DMS114 treated with DMSO at 0.1 percent for 48 hours (cell line): ENCODE results near the gene MAD2L1BP.
"Not testable (repeated sequence)": the region's sequence is repeated elsewhere in the genome, so short reads cannot be mapped to it uniquely, and the experiment has no call there.

Experiments
- DNase-seq: peaks from one replicate; lab custom pipeline; 2025; ENCODE audit not compliant: unreplicated experiment; lab: John Stamatoyannopoulos, UW

The MAD2L1BP gene, protein sequence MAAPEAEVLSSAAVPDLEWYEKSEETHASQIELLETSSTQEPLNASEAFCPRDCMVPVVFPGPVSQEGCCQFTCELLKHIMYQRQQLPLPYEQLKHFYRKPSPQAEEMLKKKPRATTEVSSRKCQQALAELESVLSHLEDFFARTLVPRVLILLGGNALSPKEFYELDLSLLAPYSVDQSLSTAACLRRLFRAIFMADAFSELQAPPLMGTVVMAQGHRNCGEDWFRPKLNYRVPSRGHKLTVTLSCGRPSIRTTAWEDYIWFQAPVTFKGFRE

DNA sequence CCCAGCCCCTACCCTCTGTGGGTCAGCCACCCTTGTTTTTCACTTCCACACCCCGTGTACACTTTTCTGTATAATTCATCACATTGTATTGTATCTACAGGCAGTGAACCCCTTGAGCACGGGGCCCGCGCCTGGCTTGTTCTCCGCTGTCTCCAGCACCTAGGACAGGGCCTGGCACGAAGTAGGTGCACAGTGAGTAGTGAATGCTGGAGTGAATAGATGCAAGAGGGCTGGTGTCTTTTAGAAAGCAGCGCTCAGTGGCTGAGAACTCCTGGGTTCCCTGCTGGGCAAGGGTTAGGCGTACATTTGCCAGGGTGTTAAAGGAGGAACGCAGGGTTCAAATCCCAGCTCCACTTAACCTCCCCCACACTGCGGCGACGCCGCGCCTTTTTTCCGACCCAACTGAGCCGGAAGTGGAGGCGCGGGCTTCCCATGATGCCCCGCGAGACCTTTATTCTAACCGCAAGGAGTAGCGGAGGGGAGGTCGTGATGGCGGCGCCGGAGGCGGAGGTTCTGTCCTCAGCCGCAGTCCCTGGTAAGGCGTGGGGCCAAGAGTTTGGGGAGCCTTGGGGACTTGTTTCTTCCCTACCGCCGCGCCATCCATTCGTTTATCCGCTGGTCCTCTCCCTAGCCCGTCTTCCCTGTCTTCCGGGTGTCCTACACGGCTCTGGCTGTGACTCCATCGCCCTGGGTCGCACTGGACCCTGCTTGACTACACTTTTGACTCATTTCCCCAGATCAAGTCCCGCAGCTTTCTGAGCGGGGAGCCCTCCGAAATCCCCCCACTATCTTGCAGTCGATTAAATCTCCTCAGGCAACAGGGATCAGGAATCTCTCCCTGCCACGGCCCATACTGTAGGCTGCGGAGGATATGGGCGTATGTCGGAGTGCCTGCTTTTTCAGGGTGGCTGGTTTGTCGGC, at the start of gene MAD2L1BP:
TSS of gene MAD2L1BP (plus strand) at position 454 of the 921 bp plus-strand sequence. CDS start at position 490, 36 bp downstream.
- DNase-seq = peak; percentile 83

DNA sequence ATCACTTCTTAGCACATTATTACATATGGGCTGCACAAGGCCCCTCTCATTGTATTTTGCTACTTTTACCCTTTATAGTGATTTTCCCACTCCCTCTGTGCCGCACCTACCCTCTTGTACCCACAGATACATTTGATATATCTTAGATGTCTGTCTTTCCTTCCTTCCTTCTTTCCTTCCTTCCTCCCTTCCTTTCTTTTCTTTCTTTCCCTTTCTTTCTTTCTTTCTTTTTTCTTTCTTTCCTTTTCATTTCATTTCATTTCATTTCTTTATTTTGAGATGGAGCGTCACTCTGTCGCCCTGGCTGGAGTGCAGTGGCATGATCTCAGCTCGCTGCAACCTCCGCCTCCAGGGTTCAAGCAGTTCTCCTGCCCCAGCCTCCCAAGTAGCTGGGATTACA, 47.4 kb upstream of the MAD2L1BP start:
- no peak for DNase-seq

DNA sequence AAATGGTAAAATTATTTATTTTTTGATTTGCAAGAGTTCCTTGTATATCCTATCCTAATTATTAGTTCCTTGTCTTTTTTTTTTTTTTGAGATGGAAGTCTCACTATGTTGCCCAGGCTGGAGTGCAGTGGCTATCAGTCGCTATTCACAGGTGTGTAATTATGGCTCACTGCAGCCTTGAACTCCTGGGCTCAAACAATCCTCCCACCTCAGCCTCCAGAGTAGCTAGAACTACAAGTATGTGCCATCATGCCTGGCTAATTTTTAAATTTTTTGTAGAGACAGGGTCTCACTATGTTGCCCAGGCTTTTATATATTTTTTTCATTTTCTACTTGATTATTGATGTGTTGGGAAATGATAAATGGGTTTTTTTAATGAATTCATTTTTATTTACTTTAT, 46.1 kb upstream of the MAD2L1BP start:
- DNase-seq = not testable (repeated sequence)

DNA sequence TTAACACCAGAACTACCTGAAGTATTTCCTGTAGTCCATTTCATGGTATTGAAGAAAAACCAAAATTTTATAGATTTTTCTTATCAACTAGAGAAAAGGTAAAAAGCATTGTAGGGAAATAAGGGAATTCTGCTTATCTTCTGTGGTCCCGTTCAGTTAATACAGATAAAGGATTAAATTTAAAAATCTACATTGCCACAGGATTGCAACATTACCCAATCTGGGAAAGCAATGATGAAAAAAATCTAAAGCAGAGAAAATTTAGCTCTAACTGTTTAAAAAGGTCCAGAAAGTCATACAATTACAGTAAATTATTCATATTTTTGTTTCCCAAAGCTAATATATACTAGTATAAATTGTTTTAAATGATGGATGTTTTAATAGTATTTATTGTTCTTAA, 41.7 kb upstream of the MAD2L1BP start:
- no peak for DNase-seq

DNA sequence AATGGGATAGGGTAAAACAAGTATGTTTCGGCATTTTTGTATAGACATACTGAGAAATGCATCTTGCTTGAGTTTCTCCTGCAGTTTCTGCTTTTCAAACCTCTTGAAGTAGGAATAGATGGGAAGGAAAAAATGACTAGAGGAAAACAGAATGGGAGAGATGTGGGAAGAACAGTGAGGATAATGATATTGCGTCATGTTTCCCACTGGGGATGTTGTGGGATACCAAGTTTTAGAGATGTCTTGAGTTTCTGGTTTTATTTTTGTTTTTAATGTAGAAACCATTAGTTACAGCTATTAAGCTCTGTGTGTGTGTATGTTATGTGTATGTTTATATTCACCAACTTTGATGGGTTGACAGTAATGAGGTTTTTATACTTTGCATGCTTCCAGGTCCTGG, 35.0 kb upstream of the MAD2L1BP start:
- no peak for DNase-seq

DNA sequence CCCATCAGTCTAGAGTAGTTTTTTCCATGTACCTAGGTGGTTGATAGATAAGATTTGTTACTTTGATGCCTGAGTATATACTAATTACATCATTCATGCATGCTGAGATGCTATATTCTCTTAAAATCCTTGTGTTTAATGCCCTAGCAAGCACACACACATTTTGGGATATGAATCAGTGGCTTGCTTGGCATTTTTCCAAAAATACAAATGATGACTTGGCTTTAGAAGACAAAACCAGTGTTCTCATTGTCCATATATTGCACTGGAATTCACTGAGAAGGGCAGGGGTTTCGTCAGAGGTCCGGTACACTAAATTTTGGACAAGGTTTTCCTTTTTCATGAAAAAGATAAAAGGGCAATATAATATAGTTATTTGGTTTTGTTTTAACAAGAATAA, 31.5 kb upstream of the MAD2L1BP start:
- DNase-seq = no peak

DNA sequence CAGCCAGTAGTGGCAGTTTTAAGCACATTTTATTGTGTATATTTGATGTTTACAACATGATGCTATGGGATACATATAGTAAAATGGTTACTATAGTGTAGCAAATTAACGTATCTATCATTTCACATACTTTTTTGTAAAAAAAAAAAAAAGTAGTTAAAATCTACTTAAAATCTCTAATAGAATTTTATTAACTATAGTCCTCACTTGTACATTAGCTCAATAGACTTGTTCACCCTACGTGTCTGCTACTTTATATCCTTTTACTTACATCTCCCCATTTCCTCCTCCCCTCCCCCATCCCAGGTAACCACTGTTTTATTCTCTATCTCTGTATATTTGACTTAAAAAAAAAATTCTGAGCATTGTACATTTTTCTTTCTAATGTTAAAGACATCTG, 29.6 kb upstream of the MAD2L1BP start:
- no peak for DNase-seq

DNA sequence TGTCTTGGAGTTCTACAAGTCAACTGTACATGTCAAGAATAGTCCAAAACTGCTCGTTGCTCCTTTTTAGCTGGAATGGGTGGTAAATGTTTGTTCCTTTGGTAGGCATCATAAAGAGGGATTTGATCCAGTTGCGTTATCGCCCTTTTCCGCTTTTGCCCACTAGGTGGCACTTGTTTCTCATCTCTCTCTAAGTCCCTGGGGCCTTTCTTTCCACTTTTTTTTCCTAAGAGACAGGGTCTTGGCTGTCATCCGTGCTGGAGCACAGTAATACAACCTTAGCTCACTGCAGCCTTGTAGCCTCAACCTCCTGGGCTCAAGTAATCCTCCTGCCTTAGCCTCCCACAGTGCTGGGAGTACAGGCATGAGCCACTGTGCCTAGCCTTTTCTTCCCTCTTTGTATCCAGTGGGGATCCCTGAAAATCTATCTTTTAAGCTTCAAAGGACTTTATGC, 27.3 kb upstream of the MAD2L1BP start:
- peak; percentile 85 for DNase-seq

DNA sequence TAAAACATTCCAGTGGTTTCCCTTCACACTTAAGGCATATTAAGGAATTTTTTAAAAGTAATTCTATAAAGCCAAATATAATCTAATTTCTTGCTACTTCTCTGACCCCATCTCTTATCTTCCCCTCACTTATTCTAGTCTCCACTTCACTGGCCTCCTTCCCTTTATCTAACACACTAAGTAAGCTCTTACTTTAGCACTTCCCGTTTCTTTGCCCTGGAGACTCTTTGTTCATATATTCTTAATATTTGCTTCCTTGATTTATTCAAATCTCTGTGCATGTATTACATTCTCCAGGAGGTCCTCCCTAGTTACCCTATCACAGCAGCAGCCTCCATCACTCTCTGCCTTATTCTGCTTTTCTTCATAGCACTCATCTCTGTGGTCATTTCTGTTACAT, 26.8 kb upstream of the MAD2L1BP start:
- DNase-seq = no peak

DNA sequence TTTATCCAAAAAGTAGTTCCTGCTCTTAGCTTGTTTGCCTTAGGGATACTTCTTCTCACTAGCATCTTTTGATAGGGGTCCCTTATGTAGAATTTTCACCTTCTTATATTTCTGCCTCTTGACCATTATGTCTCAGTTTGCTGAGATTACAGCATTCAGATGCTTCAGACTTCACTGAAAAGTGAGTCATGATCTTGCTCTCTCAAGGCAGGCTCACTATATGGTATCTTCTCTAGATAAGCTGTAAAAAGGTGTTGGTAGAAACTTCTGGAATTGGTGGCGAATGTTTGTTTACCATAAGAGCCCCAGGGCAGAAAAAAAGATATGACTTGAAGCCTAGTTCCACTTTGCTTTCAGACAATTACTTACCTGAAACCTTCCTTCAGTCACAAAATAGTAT, 26.2 kb upstream of the MAD2L1BP start:
- DNase-seq = no peak

DNA sequence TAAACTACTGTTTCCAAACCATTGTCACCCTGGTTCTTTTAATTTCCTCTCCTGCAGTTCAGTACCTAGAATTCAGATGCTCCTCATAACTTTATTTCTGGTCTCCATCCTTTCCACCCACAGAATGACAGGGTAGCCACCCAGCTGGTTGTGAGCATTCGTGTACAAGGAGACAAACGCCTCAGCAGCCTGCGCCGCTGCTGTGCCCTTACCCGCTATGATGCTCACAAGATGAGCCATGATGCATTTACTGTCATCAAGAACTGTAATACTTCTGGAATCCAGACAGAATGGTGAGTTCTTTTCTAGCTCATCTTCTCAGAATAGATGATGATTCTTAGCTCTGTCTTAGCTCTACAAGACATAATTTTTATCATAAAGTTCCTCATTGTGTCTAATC, 25.2 kb upstream of the MAD2L1BP start:
- DNase-seq = no peak

DNA sequence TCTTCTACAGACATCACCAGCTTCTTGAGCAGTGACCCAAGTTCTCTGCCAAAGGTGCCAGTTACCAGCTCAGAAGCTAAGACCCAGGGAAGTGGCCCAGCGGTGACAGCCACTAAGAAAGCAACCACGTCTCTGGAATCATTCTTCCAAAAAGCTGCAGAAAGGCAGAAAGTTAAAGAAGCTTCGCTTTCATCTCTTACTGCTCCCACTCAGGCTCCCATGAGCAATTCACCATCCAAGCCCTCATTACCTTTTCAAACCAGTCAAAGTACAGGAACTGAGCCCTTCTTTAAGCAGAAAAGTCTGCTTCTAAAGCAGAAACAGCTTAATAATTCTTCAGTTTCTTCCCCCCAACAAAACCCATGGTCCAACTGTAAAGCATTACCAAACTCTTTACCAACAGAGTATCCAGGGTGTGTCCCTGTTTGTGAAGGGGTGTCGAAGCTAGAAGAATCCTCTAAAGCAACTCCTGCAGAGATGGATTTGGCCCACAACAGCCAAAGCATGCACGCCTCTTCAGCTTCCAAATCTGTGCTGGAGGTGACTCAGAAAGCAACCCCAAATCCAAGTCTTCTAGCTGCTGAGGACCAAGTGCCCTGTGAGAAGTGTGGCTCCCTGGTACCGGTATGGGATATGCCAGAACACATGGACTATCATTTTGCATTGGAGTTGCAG, 21.8 kb upstream of the MAD2L1BP start:
- no peak for DNase-seq

DNA sequence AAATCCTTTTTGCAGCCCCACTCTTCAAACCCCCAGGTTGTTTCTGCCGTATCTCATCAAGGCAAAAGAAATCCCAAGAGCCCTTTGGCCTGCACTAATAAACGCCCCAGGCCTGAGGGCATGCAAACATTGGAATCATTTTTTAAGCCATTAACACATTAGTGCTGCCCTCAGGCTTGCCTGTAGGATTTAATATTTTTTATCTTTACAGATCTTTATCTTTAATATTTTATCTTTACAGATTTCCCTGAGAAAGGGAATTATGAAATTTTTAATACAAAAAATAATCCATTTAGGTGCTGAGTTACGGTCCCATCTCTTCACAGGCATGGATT, 21.3 kb upstream of the MAD2L1BP start:
- no peak for DNase-seq

DNA sequence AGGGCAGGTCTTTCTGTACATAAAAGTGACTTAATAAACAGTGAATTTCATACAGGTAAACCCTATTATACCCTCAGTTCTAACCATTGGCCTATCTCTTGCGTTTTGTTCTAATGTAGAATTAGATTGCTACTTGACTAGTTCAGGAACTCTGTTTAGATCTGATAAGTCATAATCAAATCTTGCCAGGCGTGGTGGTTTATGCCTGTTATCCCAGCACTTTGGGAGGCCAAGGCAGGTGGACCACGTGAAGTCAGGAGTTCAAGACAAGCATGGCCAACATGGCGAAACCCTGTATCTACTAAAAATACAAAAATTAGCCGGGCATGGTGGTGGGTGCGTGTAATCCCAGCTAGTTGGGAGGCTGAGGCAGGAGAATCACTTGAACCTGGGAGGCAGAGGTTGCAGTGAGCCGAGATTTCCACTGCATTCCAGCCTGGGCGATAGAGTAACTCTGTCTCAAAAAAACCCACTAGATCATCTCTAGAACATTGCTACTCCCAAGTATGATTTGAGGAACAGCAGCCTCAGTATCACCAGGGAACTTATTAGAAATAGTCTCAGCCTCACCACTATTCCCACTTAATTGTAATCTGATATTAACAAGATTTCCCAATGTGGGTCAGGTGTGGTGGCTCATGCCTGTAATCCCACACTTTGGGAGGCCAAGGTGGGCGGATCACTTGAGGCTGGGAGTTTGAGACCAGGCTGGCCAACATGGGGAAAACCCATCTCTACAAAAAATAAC, 18.7 kb upstream of the MAD2L1BP start:
- DNase-seq = no peak

DNA sequence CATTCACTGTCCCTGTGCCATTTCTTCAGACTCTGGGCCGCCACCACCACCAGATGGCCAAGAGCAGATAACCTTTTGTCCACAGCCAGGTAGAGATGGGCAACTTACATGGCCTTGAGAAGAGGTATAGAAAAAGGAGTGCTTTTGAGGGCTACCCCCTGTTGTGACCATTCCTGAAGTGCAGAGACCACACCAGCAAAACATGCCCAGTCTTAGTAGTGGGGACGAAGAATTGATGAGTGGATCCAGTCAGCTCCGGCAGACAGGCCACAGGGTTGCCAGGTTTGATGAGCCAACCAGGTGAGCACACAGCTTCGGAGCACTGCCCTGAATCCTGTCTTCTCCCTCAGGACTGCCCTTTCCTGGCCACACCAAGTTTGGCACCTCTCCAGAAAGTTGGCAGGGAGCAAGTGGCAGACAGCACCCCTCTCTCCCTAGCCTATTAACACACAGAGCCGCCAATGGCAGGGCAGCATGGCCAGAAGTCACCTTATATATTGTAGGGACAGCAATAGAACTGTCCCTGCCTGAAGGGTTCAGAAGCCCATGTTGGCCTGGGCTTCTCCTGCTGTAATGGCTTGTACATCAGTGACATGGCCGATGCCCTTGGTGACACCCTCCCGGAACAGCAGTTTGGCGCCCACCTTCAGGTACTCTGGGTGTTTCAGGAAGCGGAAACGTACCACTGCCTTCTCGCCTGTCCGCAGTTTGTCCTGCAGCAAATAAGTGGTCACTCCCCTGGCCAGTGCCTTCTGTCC, 14.4 kb upstream of the MAD2L1BP start:
- no peak for DNase-seq

DNA sequence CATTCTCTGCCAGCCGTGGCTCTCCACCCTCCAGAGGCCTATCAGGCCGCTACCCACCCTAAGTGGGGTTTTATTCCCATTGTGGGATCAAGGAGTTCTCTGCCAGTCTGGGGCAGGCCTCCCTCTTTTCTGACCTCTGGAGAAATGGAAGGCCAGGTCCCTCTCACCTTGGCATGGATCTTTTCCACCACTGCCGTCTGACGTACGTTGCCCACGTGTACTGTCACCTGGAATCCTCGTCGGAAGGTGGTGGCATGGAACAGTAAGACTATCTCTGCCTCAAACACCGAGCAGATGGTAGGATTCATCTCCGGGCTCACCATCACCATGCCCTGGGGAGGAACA, 13.8 kb upstream of the MAD2L1BP start:
- no peak for DNase-seq

DNA sequence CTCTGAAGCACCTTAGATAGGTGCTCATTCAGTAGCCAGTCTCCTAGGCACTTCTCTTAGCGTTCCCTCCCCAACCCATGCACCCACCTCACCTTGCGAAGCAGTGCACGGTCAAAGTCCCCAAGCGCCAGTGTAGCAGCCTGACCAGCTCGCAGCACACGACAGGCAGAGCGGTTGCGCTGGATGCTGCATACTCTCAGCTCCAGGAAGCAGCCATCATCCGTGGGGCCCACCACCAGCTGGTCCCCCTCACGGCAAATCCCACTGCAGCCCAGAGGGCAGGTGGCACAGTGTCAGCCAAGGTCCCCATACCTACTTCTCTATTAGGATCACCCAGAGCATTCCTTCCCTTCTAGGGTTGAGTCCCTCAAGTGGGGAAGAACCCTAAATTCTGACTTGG, 13.1 kb upstream of the MAD2L1BP start:
- no peak for DNase-seq

DNA sequence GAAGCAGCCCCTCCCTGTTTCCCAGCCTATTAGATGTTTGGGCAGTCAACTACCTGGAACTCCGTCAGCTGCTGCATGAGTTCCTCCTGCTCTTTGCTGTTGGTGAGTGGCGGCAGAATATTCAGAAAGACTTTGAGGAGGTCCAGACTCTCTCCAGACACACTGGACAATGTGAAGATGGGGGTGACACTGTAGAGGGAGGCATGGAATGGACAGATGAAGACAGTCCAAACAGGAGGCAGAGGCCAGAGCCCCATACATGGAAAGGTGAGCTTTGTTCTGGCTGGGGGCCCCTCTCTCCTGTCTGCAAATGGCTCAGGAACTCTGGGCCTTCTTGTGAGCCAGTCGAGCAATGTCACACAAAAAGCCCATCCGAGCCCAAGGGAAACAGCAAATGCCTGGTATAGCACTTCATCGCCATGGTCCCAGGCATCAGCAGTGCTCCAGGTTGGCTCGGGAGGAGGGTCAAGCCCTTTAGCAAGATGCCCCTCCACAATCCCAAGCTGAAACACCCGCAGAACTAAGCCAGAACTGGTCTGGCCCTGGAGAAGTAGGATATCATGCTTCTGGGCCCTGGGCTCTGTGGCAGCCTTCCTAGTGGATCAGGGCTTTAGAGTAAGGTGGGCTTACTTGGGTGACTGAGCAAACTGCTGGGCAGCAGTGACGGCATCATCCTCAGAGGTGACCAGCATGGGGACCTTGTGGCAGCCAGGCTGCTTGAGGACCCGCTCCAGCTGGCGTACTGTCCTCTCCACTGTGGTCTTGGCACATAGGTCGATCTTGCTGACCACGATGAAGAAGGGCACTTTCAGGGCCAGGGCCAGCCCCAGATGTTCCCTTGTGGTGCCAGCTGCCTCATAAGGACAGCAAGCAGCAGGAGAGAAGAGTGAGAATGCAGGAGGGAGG, 11.5 kb upstream of the MAD2L1BP start:
- no peak for DNase-seq

DNA sequence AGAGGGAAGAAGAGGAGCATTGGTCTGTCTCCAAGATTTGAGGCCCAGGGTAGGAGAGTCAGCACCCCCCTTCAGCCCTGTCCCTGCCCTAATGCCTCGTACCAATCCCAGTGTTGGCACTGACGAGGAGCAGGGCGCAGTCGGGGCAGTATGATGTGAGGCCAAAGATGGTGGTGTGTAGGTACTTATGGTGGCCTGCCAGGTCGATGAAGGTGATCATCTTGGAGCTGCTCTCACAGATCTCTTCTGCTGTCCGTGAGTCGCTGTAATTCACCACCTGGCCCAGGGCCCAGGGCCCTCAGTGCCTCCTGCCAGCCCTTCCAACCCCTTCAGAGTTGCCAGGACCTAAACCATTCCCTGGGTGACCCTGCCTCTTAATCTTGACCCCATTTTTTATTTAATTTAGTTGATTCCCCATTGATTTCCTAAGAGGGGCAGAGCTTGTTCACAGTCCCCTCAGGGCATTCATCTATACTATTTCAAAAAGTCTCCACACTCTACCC, 10.8 kb upstream of the MAD2L1BP start:
- DNase-seq = no peak
